ENCODE measurements around the gene KRTAP5-9.
"Not testable (repeated sequence)": the region's sequence is repeated elsewhere in the genome, so short reads cannot be mapped to it uniquely, and the experiment has no call there.

KRTAP5-9 gene

DNA sequence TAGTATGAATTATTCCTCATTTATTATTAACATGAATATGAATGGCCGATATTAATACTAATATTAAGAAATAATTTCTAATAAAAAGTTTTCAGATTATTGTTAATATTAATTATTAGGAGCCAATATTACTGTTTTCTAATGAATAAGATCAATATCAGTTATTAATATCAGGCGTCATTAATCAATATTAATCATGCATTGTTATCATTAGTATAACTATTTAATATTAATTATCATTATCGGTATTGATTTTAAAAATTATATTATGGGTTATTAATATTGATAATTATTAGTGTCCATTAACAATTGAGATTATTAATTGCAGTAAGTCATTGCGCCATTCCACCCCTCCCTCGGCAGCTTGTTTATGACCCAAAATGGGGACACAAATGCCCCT is 37.5 kb downstream of the KRTAP5-9 start:
- DNase-seq (ENCODE audit: low read depth): not testable (repeated sequence)

GRCh38 chr11:71588314-71588713 is 40.1 kb downstream of the KRTAP5-9 start:
- not testable (repeated sequence) for DNase-seq (ENCODE audit: low read depth)

- not testable (repeated sequence) for DNase-seq (ENCODE audit: low read depth)
These were observed 40.8 kb downstream of the KRTAP5-9 start for GRCh38 chr11:71588822-71589545.

- DNase-seq (ENCODE audit: low read depth): not testable (repeated sequence)
These were observed 41.3 kb downstream of the KRTAP5-9 start for GRCh38 chr11:71589546-71589920.
